Small intestine (tissue), 16 donors: ENCODE data around the gene MYOM3. TPM values are rescaled to one million over a fixed set of nuclear protein-coding genes. Genes with fewer than 3 reads are reported as not detected.
A peak's percentile ranks its signal among the peaks of the same experiment; 100 is the strongest.

ENCODE experiments used
- DNase-seq, 2 donors: peaks; one replicate each; pipeline versions ENCODE4 v3.0.0 to v3.0.0-alpha.2; 2013
- FAIRE-seq: peaks from 2 replicates; lab custom pipeline; 2012; peaks lifted over from hg19 to GRCh38; lab: Jason Lieb, UNC
- H3K27ac ChIP-seq, 3 donors: one replicate each; pipeline ENCODE4 v1.5.1; 2013; ENCODE audit warnings: low read length in 2 of 3, mild to moderate bottlenecking in 2 of 3, control low read depth in 1 of 3, inconsistent platforms in 1 of 3, low read depth in 1 of 3, moderate library complexity in 1 of 3
- H3K27me3 ChIP-seq, 3 donors: one replicate each; pipeline ENCODE4 v1.6.1; 2013; ENCODE audit warnings: low read length in 3 of 3, inconsistent platforms in 1 of 3; ENCODE audit not compliant: control insufficient read depth in 3 of 3, insufficient read depth in 3 of 3
- H3K36me3 ChIP-seq, 3 donors: one replicate each; pipeline ENCODE4 v1.6.1; 2013; ENCODE audit warnings: low read length in 3 of 3, inconsistent platforms in 1 of 3, low read depth in 1 of 3, mild to moderate bottlenecking in 1 of 3, moderate library complexity in 1 of 3; ENCODE audit not compliant: control insufficient read depth in 3 of 3, insufficient read depth in 2 of 3
- H3K4me1 ChIP-seq, 3 donors: one replicate each; pipeline ENCODE4 v1.6.1; 2013; ENCODE audit warnings: low read length in 2 of 3, inconsistent platforms in 1 of 3, low read depth in 1 of 3, mild to moderate bottlenecking in 1 of 3, moderate library complexity in 1 of 3; ENCODE audit not compliant: control insufficient read depth in 3 of 3, insufficient read depth in 2 of 3
- H3K4me3 ChIP-seq, 3 donors: one replicate each; pipeline ENCODE4 v1.5.1; 2013; ENCODE audit warnings: low read length in 3 of 3, control low read depth in 1 of 3, inconsistent platforms in 1 of 3, low read depth in 1 of 3, mild to moderate bottlenecking in 1 of 3, moderate library complexity in 1 of 3
- H3K9me3 ChIP-seq, 2 donors: one replicate each; pipeline ENCODE4 v1.6.1; 2013; ENCODE audit warnings: low read depth in 1 of 2, low read length in 1 of 2; ENCODE audit not compliant: control insufficient read depth in 2 of 2, insufficient read depth in 1 of 2
- whole genome bisulfite sequencing, 3 donors: extraction: QIAGEN DNeasy Blood & Tissue Kit; methylation state at CpG; one replicate each; pipeline ENCODE4 v1.1.7; 2013; 5-methylcytosine and 5-hydroxymethylcytosine counted together
- long read RNA-seq, 10 donors: transcript quantifications; one replicate each; lab custom pipeline, GENCODE V29; 2026
- polyA plus RNA-seq, 4 donors: library from polyadenylated mRNA; stranded (reverse) in 3 of 4; unstranded in 1 of 4; fragments of 200-250 nt in 3 of 4; fragments of 120-200 nt in 1 of 4; gene quantifications; one replicate each; pipeline versions ENCODE4 v1.2.1 to v1.2.3, GENCODE V29; 2013
- donor health status: healthy with polysubstance abuse.
- donor health status: control.
- donor health status: control.
- donor health status: Bipolar disorder and iron deficiency.
- donor health status: healthy.

MYOM3 gene
- 10 to 100 TPM in 1 of 4 donors, 1 to 10 TPM in 3; 1.7 to 84.8 (median 5.7) TPM for polyA plus RNA-seq
- long read RNA-seq, donor 1: 0 reads
- long read RNA-seq, donor 2: 0 reads
- long read RNA-seq, donor 3: 0 reads
- long read RNA-seq, donor 4: 0 reads
- long read RNA-seq, donor 5: 0 reads
- long read RNA-seq, donor 6, partial matches to known transcripts: 42 of 42 reads
- long read RNA-seq, donor 6, other reads (novel, unspliced or antisense): 0 of 42 reads
- long read RNA-seq, donor 7: 0 reads
- long read RNA-seq, donor 8, full-length matches to known transcripts: 1 of 22 reads
- long read RNA-seq, donor 8, partial matches to known transcripts: 21 of 22 reads
- long read RNA-seq, donor 8, other reads (novel, unspliced or antisense): 0 of 22 reads
- long read RNA-seq, donor 9, full-length matches to known transcripts: 1 of 1 reads
- long read RNA-seq, donor 9, partial matches to known transcripts: 0 of 1 reads
- long read RNA-seq, donor 9, other reads (novel, unspliced or antisense): 0 of 1 reads
- long read RNA-seq, donor 10: 0 reads

GRCh38 chr1:24111996-24112779, at the start of gene MYOM3:
Gene MYOM3, minus strand, starts transcription at chr1:24112135. Its CDS starts 3,499 bp downstream, at chr1:24108636.
- H3K4me1 ChIP-seq: peaks cover 0 to 78% (median 0%) of the 10 kb centered on the region in 3 donors
- peak within 1 kb of the TSS in 1 of 3 donors; percentile 78 for H3K27ac ChIP-seq
- no peaks in the 10 kb centered on the region for H3K9me3 ChIP-seq
- peaks cover 0 to 13% (median 0%) of the 10 kb centered on the region in 3 donors for H3K36me3 ChIP-seq
- H3K27me3 ChIP-seq: peaks cover 0 to 6% (median 0%) of the 10 kb centered on the region in 3 donors
- H3K4me3 ChIP-seq: peak within 1 kb of the TSS in 1 of 3 donors; percentile 35
- DNase-seq (peak; percentile 81 to 91), FAIRE-seq (no peak)
- WGBS, 3 donors: 26 to 37% (median 32%) methylated on average over 27 of the region's 27 CpGs

- DNase-seq (peak in 1 of 2 donors; percentile 85), FAIRE-seq (no peak)
- Histone ChIP-seq H3K9me3 (no peaks in the 10 kb centered on the region), H3K27me3 (no peaks in the 10 kb centered on the region), H3K4me1 (peaks cover 0 to 28% (median 4%) of the 10 kb centered on the region in 3 donors), H3K36me3 (peaks cover 2 to 75% (median 29%) of the 10 kb centered on the region in 3 donors), H3K27ac (peak overlapping the region; percentile 26 to 43 (median 42)), H3K4me3 (no peak overlapping the region)
- WGBS, 3 donors: 33 to 72% (median 50%) methylated on average over 4 of the region's 4 CpGs
These were observed 49.3 kb upstream of the MYOM3 start for GRCh38 chr1:24161270-24161669.

- DNase-seq: no peak
- no peaks in the 10 kb centered on the region for H3K27me3 ChIP-seq
- peaks cover 0 to 19% (median 4%) of the 10 kb centered on the region in 3 donors for H3K4me1 ChIP-seq
- no peak overlapping the region for H3K4me3 ChIP-seq
- no peak overlapping the region for H3K27ac ChIP-seq
- H3K36me3 ChIP-seq: peaks cover 2 to 75% (median 23%) of the 10 kb centered on the region in 3 donors
- H3K9me3 ChIP-seq: no peaks in the 10 kb centered on the region
- no peak for FAIRE-seq
- WGBS, 3 donors: 86 to 93% (median 93%) methylated on average over 5 of the region's 5 CpGs
These were observed 47.4 kb upstream of the MYOM3 start for GRCh38 chr1:24159366-24159765.

GRCh38 chr1:24157918-24158481, 46.1 kb upstream of the MYOM3 start:
- no peaks in the 10 kb centered on the region for H3K27me3 ChIP-seq
- H3K36me3 ChIP-seq: peaks cover 2 to 70% (median 23%) of the 10 kb centered on the region in 3 donors
- 82 to 87% (median 83%) methylated on average over 6 of the region's 6 CpGs for WGBS, 3 donors
- peaks cover 0 to 10% (median 4%) of the 10 kb centered on the region in 3 donors for H3K4me1 ChIP-seq
- no peak overlapping the region for H3K4me3 ChIP-seq
- DNase-seq: no peak
- no peaks in the 10 kb centered on the region for H3K9me3 ChIP-seq
- FAIRE-seq: no peak
- H3K27ac ChIP-seq: no peak overlapping the region

GRCh38 chr1:24156542-24157260, 44.8 kb upstream of the MYOM3 start:
- DNase-seq: no peak
- H3K9me3 ChIP-seq: no peaks in the 10 kb centered on the region
- peaks cover 2 to 64% (median 23%) of the 10 kb centered on the region in 3 donors for H3K36me3 ChIP-seq
- no peak overlapping the region for H3K27ac ChIP-seq
- H3K27me3 ChIP-seq: no peaks in the 10 kb centered on the region
- FAIRE-seq: no peak
- peaks cover 0 to 12% (median 4%) of the 10 kb centered on the region in 3 donors for H3K4me1 ChIP-seq
- no peak overlapping the region for H3K4me3 ChIP-seq
- 89 to 95% (median 92%) methylated on average over 18 of the region's 18 CpGs for WGBS, 3 donors

- Histone ChIP-seq H3K9me3 (no peaks in the 10 kb centered on the region), H3K36me3 (peaks cover 2 to 52% (median 19%) of the 10 kb centered on the region in 3 donors), H3K27ac (no peak overlapping the region), H3K4me3 (no peak overlapping the region), H3K27me3 (no peaks in the 10 kb centered on the region), H3K4me1 (peaks cover 0 to 13% (median 0%) of the 10 kb centered on the region in 3 donors)
- FAIRE-seq: no peak
- no peak for DNase-seq
- WGBS, 3 donors: 19 to 50% (median 32%) methylated on average over 11 of the region's 11 CpGs
These were observed 43.3 kb upstream of the MYOM3 start for GRCh38 chr1:24155011-24155782.

- FAIRE-seq (no peak), DNase-seq (no peak)
- Histone ChIP-seq H3K4me1 (peaks cover 0 to 22% (median 0%) of the 10 kb centered on the region in 3 donors), H3K4me3 (no peak overlapping the region), H3K9me3 (no peaks in the 10 kb centered on the region), H3K27me3 (no peaks in the 10 kb centered on the region), H3K27ac (no peak overlapping the region), H3K36me3 (peaks cover 2 to 43% (median 12%) of the 10 kb centered on the region in 3 donors)
- 65 to 82% (median 78%) methylated on average over 8 of the region's 8 CpGs for WGBS, 3 donors
These were observed 42.3 kb upstream of the MYOM3 start for GRCh38 chr1:24154215-24154614.
